ENCODE data around the gene CA5A. TPM values are rescaled to one million over a fixed set of nuclear protein-coding genes. Genes with fewer than 3 reads are reported as not detected.
"Not testable (repeated sequence)": the region's sequence is repeated elsewhere in the genome, so short reads cannot be mapped to it uniquely, and the experiment has no call there.

CA5A gene
- total and polyA plus RNA-seq, 2 of the 13 experiments (the other 11 are each of a cell fraction or from before 2014, with no cell fraction given), result 66.8 to 106 TPM

- TF ChIP-seq ZBTB10 (CRISPR knock-in tag; IDR thresholded peaks at IDR 0.05; ENCODE audit: borderline replicate concordance) (peak; percentile 86; the same call in 1 of the 2 replicates), CREM (IDR thresholded peaks at IDR 0.05) (peak; percentile 81), CCDC6 (CRISPR knock-in tag; IDR thresholded peaks at IDR 0.05) (peak; percentile 92), THAP7 (CRISPR knock-in tag; IDR thresholded peaks at IDR 0.05) (peak; percentile 90), ZNF761 (CRISPR knock-in tag; conservative IDR thresholded peaks at IDR 0.05) (peak; percentile 86), RBM39 (IDR thresholded peaks at IDR 0.05; ENCODE audit: low read depth, low read length, poor library complexity, severe bottlenecking) (peak; percentile 30), ZNF350 (CRISPR knock-in tag; IDR thresholded peaks at IDR 0.05; ENCODE audit: borderline replicate concordance, low read depth) (peak; percentile 81; the same call in 1 of the 2 replicates), KLF9 (CRISPR knock-in tag; IDR thresholded peaks at IDR 0.05; ENCODE audit: low read depth) (0 out of 2 replicates have a peak, but pooled peaks have one; percentile 64), FIP1L1 (IDR thresholded peaks at IDR 0.05; ENCODE audit: borderline replicate concordance, insufficient read depth, low read depth, low read length) (peak; percentile 43; the same call in 1 of the 2 replicates), ZNF18 (CRISPR knock-in tag; IDR thresholded peaks at IDR 0.05; ENCODE audit: insufficient replicate concordance) (peak; percentile 78), CEBPG (CRISPR knock-in tag; IDR thresholded peaks at IDR 0.05) (peak; percentile 29; the same call in 1 of the 2 replicates), TGIF2 (CRISPR knock-in tag; IDR thresholded peaks at IDR 0.05) (peak; percentile 97), ZNF768 (CRISPR knock-in tag; IDR thresholded peaks at IDR 0.05) (peak; percentile 75), TCF12 (CRISPR knock-in tag; IDR thresholded peaks at IDR 0.05) (peak; percentile 80; the same call in 1 of the 2 replicates), ZNF598 (CRISPR knock-in tag; IDR thresholded peaks at IDR 0.05; ENCODE audit: borderline replicate concordance) (peak; percentile 42; the same call in 1 of the 2 replicates), ZNF670 (CRISPR knock-in tag; IDR thresholded peaks at IDR 0.05; ENCODE audit: borderline replicate concordance) (peak; percentile 27; the same call in 1 of the 2 replicates), ZNF281 (CRISPR knock-in tag; IDR thresholded peaks at IDR 0.05; ENCODE audit: borderline replicate concordance) (peak; percentile 93)
- not testable (repeated sequence) for TF ChIP-seq CREM (CRISPR knock-in tag; IDR thresholded peaks at IDR 0.05); TCF12 (IDR thresholded peaks at IDR 0.05)
Measured at GRCh38 chr16:87870418-87871291, 65.7 kb downstream of the CA5A start (continued).
